ENCODE data around the gene QTRT2.

DNA sequence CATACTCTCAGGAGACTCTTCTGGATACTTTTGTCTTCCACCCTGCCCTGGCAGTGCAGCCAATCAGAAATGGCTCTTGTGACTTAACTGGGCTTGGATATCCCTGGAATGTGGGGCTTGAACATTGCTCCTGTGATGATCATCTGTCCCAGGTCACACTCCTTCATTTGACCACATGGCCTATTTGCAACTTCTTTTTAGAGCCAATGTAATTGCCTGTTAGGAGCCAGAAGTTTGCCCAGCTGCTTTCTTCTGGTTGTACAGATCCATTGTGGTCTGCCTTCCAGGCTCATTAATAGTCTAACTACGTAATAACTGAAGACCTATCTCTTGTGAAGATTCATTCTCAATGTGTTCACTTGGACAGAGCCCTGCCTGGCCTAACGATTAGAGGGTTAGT, 29.8 kb downstream of the QTRT2 start:
- TF ChIP-seq, protein P1, sequence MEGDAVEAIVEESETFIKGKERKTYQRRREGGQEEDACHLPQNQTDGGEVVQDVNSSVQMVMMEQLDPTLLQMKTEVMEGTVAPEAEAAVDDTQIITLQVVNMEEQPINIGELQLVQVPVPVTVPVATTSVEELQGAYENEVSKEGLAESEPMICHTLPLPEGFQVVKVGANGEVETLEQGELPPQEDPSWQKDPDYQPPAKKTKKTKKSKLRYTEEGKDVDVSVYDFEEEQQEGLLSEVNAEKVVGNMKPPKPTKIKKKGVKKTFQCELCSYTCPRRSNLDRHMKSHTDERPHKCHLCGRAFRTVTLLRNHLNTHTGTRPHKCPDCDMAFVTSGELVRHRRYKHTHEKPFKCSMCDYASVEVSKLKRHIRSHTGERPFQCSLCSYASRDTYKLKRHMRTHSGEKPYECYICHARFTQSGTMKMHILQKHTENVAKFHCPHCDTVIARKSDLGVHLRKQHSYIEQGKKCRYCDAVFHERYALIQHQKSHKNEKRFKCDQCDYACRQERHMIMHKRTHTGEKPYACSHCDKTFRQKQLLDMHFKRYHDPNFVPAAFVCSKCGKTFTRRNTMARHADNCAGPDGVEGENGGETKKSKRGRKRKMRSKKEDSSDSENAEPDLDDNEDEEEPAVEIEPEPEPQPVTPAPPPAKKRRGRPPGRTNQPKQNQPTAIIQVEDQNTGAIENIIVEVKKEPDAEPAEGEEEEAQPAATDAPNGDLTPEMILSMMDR (conservative IDR thresholded peaks at IDR 0.05; ENCODE audit: low read length), result no peak
- TF ChIP-seq EZH2phosphoT487 (IDR thresholded peaks at IDR 0.05; ENCODE audit: borderline replicate concordance, low read depth, low read length), result no peak

All from OCI-LY7 (cell line).